Keratinocyte (primary cell): ENCODE results near the gene STXBP3. TPM values are rescaled to one million over a fixed set of nuclear protein-coding genes. Genes with fewer than 3 reads are reported as not detected.

Experiments
- DNase-seq: peaks from one replicate; pipeline ENCODE4 v3.0.0-alpha.2; 2011; ENCODE audit warnings: low read depth, missing footprints, low spot score
- FAIRE-seq: peaks from 2 replicates; lab custom pipeline; 2011; peaks lifted over from hg19 to GRCh38; lab: Jason Lieb, UNC
- H2AFZ ChIP-seq: 2 replicates; pipeline ENCODE4 v1.6.0; 2012; ENCODE audit warnings: low read length, control low read depth, inconsistent platforms; ENCODE audit not compliant: control insufficient read depth
- H3K27ac ChIP-seq: 2 replicates; pipeline ENCODE4 v1.5.1; 2011; ENCODE audit warnings: low read length; ENCODE audit not compliant: control insufficient read depth, insufficient read depth
- H3K27me3 ChIP-seq: 3 replicates; pipeline ENCODE4 v1.6.0; 2011; ENCODE audit warnings: low read length; ENCODE audit not compliant: control insufficient read depth, insufficient read depth; ENCODE audit errors: extremely low read depth
- H3K36me3 ChIP-seq, 2 experiments: 2 replicates in 1 of 2; 3 replicates in 1 of 2; pipeline ENCODE4 v1.5.1; 2011; ENCODE audit warnings: low read length in 2 of 2, mild to moderate bottlenecking in 1 of 2; ENCODE audit not compliant: control insufficient read depth in 2 of 2, insufficient read depth in 2 of 2; ENCODE audit errors: extremely low read depth in 1 of 2
- H3K4me1 ChIP-seq: 3 replicates; pipeline ENCODE4 v1.5.1; 2011; ENCODE audit warnings: low read length; ENCODE audit not compliant: control insufficient read depth, insufficient read depth; ENCODE audit errors: extremely low read depth
- H3K4me2 ChIP-seq: 3 replicates; pipeline ENCODE4 v1.6.0; 2011; ENCODE audit warnings: low read depth, low read length; ENCODE audit not compliant: control insufficient read depth, insufficient read depth; ENCODE audit errors: extremely low read depth
- H3K4me3 ChIP-seq, 3 experiments: fragments of 200-600 bp in 1 of 3; sonication (generic) in 1 of 3; 2 replicates in 2 of 3; 3 replicates in 1 of 3; pipeline ENCODE4 v1.5.1; 2011 to 2016; ENCODE audit warnings: low read length in 3 of 3, mild to moderate bottlenecking in 3 of 3, control low read depth in 2 of 3, inconsistent platforms in 1 of 3, low read depth in 1 of 3, mixed read lengths in 1 of 3, mixed run types in 1 of 3, moderate library complexity in 1 of 3; ENCODE audit not compliant: control insufficient read depth in 2 of 3, insufficient read depth in 2 of 3; ENCODE audit errors: extremely low read depth in 1 of 3
- H3K79me2 ChIP-seq: 2 replicates; pipeline ENCODE4 v1.6.0; 2012; ENCODE audit warnings: low read length; ENCODE audit not compliant: control insufficient read depth, insufficient read depth
- H3K9ac ChIP-seq: 3 replicates; pipeline ENCODE4 v1.6.0; 2011; ENCODE audit warnings: low read length; ENCODE audit not compliant: control insufficient read depth, insufficient read depth; ENCODE audit errors: extremely low read depth
- H3K9me1 ChIP-seq: 3 replicates; pipeline ENCODE4 v1.6.0; 2011; ENCODE audit warnings: low read length; ENCODE audit not compliant: control insufficient read depth, insufficient read depth; ENCODE audit errors: extremely low read depth
- H3K9me3 ChIP-seq: 2 replicates; pipeline ENCODE4 v1.5.1; 2012; ENCODE audit warnings: low read depth, low read length; ENCODE audit not compliant: control insufficient read depth
- H4K20me1 ChIP-seq: 3 replicates; pipeline ENCODE4 v1.6.0; 2011; ENCODE audit warnings: low read length; ENCODE audit not compliant: control insufficient read depth, insufficient read depth; ENCODE audit errors: extremely low read depth
- EZH2 ChIP-seq: IDR thresholded peaks from one replicate; pipeline ENCODE4 v1.6.1; 2012; ENCODE audit warnings: inconsistent platforms, mild to moderate bottlenecking, low read length, moderate library complexity
- dilution Hi-C: fragments of 300-500 bp; cut with MboI; formaldehyde crosslinking; loops from one replicate; pipeline ENCODE4 v1.7.0; 2020; ENCODE audit warnings: low sequenced_read_pairs; ENCODE audit not compliant: extremely low pct_ligation_motif_present
- polyA plus RNA-seq, 5 experiments: library from polyadenylated mRNA; depleted of rRNA in 3 of 5; stranded (reverse) in 3 of 5; stranded (forward) in 1 of 5; unstranded in 1 of 5; fragments of >200 nt; gene quantifications; 1 replicate in 1 of 5; 2 replicates in 3 of 5; 3 replicates in 1 of 5; pipeline versions ENCODE4 v1.2.1 to v1.2.3, GENCODE V29; 2011 to 2012; ENCODE audit warnings: missing spikeins in 2 of 5, low read depth in 1 of 5, low replicate concordance in 1 of 5
- TF ChIP-seq, protein P1 (sequence below), 3 experiments: IDR thresholded peaks in 1 of 3; conservative IDR thresholded peaks in 1 of 3; optimal IDR thresholded peaks in 1 of 3; 2 replicates in 2 of 3; 3 replicates in 1 of 3; pipeline versions ENCODE3 to v1.5.1; 2011; ENCODE audit warnings: low read length in 3 of 3, mild to moderate bottlenecking in 3 of 3, moderate library complexity in 2 of 3, control low read depth in 1 of 3, inconsistent platforms in 1 of 3; ENCODE audit not compliant: insufficient read depth in 2 of 3; ENCODE audit errors: extremely low read depth in 1 of 3

The STXBP3 gene
- polyA plus RNA-seq, 1 donor (not counting 4 experiments of a cell fraction or from before 2014, with no cell fraction given), result 36.3 TPM

DNA sequence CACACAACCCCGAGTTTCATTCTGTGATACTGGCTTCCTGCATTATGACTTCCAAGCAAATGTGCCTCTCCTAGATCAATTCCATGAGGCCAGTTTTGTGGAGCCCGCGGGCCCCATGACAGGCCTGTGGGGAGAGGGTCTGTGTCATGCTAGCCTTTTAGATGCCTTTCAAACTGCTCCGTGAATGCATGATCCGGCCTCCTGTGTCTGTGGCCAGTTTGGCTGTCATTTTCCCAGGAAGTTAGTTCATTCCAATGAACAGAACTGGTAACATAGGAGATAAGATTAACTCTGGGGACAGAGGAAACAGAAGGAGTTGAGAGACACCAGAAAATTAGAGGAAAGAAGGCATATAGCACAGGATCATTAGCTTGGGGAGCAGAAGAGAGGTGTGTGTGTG is 30.5 kb upstream of the STXBP3 start:
- Histone ChIP-seq H3K27ac (no peak overlapping the region), H3K9me1 (no peaks in the 10 kb centered on the region), H3K36me3 (no peaks in the 10 kb centered on the region), H3K4me2 (no peak overlapping the region), H3K27me3 (no peaks in the 10 kb centered on the region), H4K20me1 (no peaks in the 10 kb centered on the region), H3K4me3 (no peak overlapping the region), H3K79me2 (no peaks in the 10 kb centered on the region), H3K9me3 (no peaks in the 10 kb centered on the region), H3K9ac (no peak overlapping the region), H2AFZ (no peak overlapping the region), H3K4me1 (peaks cover 14% of the 10 kb centered on the region)
- dilution Hi-C loops, result no loop called here
- TF ChIP-seq, protein P1, sequence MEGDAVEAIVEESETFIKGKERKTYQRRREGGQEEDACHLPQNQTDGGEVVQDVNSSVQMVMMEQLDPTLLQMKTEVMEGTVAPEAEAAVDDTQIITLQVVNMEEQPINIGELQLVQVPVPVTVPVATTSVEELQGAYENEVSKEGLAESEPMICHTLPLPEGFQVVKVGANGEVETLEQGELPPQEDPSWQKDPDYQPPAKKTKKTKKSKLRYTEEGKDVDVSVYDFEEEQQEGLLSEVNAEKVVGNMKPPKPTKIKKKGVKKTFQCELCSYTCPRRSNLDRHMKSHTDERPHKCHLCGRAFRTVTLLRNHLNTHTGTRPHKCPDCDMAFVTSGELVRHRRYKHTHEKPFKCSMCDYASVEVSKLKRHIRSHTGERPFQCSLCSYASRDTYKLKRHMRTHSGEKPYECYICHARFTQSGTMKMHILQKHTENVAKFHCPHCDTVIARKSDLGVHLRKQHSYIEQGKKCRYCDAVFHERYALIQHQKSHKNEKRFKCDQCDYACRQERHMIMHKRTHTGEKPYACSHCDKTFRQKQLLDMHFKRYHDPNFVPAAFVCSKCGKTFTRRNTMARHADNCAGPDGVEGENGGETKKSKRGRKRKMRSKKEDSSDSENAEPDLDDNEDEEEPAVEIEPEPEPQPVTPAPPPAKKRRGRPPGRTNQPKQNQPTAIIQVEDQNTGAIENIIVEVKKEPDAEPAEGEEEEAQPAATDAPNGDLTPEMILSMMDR (optimal IDR thresholded peaks at IDR 0.05 in 1 of 3, IDR thresholded peaks at IDR 0.05 in 1 of 3, conservative IDR thresholded peaks at IDR 0.05 in 1 of 3; ENCODE audit: extremely low read depth in 1 of 3, insufficient read depth in 2 of 3, low read length in 3 of 3), result no peak
- TF ChIP-seq EZH2, result no peak
- DNase-seq (no peak), FAIRE-seq (no peak)

DNA sequence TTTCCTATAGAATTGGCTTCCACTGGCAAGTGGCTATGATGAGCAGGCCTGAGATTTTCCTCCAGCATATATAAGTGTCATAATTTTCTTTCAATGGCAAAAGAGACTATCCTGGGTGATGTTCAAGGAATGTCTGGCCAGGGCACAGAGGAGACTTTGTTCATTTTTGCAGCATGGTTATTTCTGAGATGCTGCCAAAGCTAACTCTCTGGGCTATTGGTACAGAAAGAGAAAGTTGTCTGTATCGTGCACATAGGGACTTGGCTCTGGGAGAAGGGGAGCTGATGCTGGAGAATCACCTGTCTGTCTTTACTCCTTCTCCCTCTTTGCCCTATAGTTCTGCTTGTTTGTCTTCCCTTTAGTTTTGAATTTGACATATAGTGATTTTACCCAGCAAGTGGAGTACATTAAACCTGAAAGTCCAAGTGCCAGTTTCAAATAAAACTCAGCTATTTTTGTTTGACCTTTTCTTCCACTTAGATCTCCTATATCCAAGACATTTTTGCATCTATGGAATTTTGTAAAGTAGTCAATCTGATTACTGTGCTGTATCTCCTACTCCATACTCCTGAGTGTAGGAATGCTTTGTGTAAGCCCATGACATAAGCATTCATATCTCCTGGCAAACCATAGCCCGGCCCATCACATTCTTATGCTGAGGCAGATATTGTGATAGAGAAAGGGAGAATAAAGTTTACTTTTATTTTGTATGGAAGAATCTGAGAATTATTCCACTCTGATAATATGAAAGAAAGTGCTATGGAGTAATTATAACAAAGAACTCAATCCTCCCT is 29.8 kb upstream of the STXBP3 start:
- H3K27ac ChIP-seq, result no peak overlapping the region
- no peaks in the 10 kb centered on the region for H3K9me3 ChIP-seq
- FAIRE-seq, result no peak

More for the DNA sequence above, 29.8 kb upstream of the STXBP3 start:
- peaks cover 14% of the 10 kb centered on the region for H3K4me1 ChIP-seq
- H3K4me3 ChIP-seq, result no peak overlapping the region
- no peak overlapping the region for H2AFZ ChIP-seq
- H3K9me1 ChIP-seq, result no peaks in the 10 kb centered on the region
- H3K9ac ChIP-seq, result no peak overlapping the region
- H3K4me2 ChIP-seq, result no peak overlapping the region
- no peaks in the 10 kb centered on the region for H3K27me3 ChIP-seq
- no peaks in the 10 kb centered on the region for H3K36me3 ChIP-seq
- DNase-seq, result no peak
- H3K79me2 ChIP-seq, result no peaks in the 10 kb centered on the region
- no peak for TF ChIP-seq EZH2
- TF ChIP-seq, protein P1 (optimal IDR thresholded peaks at IDR 0.05 in 1 of 3, IDR thresholded peaks at IDR 0.05 in 1 of 3, conservative IDR thresholded peaks at IDR 0.05 in 1 of 3; ENCODE audit: extremely low read depth in 1 of 3, insufficient read depth in 2 of 3, low read length in 3 of 3), result no peak
- dilution Hi-C loops, result no loop called here
- no peaks in the 10 kb centered on the region for H4K20me1 ChIP-seq
